ENCODE results near the gene DHDDS.

Gene DHDDS

GRCh38 chr1:26399034-26399433, 33.1 kb upstream of the DHDDS start:
- TF ChIP-seq CTCF (IDR thresholded peaks at IDR 0.05) = no peak

GRCh38 chr1:26401891-26402290, 30.2 kb upstream of the DHDDS start:
- TF ChIP-seq CTCF (IDR thresholded peaks at IDR 0.05) = no peak

GRCh38 chr1:26403656-26404055, 28.5 kb upstream of the DHDDS start:
- no peak for TF ChIP-seq CTCF (IDR thresholded peaks at IDR 0.05)

GRCh38 chr1:26404641-26405040, 27.5 kb upstream of the DHDDS start:
- no peak for TF ChIP-seq CTCF (IDR thresholded peaks at IDR 0.05)

GRCh38 chr1:26405281-26405915, 26.7 kb upstream of the DHDDS start:
- no peak for TF ChIP-seq CTCF (IDR thresholded peaks at IDR 0.05)

- no peak for TF ChIP-seq CTCF (IDR thresholded peaks at IDR 0.05)
Measured at GRCh38 chr1:26408604-26409003, 23.5 kb upstream of the DHDDS start.

GRCh38 chr1:26409191-26409807, 22.8 kb upstream of the DHDDS start:
- TF ChIP-seq CTCF (IDR thresholded peaks at IDR 0.05) = no peak
